SK-N-SH (cell line): ENCODE results near the gene C6orf136. TPM values are rescaled to one million over a fixed set of nuclear protein-coding genes. Genes with fewer than 3 reads are reported as not detected.

ENCODE experiments used
- CTCF ChIA-PET: fragments of 300-600, 350-600 bp; formaldehyde crosslinking; extraction: SDS; loops from one replicate; lab custom pipeline; 2021; lab: Yijun Ruan, JAX
- POLR2A ChIA-PET: fragments of 350-600 bp; sonication (Branson Sonifier 250); formaldehyde crosslinking; extraction: SDS; loops from one replicate; lab custom pipeline; 2020; ENCODE audit warnings: antibody characterized with exemption, inconsistent platforms; lab: Yijun Ruan, JAX
- DNase-seq: peaks from one replicate; pipeline ENCODE4 v3.0.0; 2012
- H2AFZ ChIP-seq: fragments of 200-600 bp; sonication (generic); 2 replicates; pipeline ENCODE4 v1.8.1; 2016; ENCODE audit warnings: antibody characterized with exemption, mild to moderate bottlenecking, low read depth
- H3F3A ChIP-seq: fragments of 200-600 bp; sonication (generic); replicated peaks from 2 replicates; pipeline ENCODE3; 2016; ENCODE audit warnings: antibody characterized with exemption, mild to moderate bottlenecking; ENCODE audit not compliant: insufficient read depth
- H3K27ac ChIP-seq, 2 experiments: fragments of 200-500 bp in 1 of 2; fragments of 200-600 bp in 1 of 2; sonication (Bioruptor generic) in 1 of 2; sonication (generic), shearing (Covaris generic) in 1 of 2; 2 replicates each; pipeline versions ENCODE4 v1.5.1 to v1.6.1; 2014 to 2016; ENCODE audit warnings: low read depth in 2 of 2, inconsistent platforms in 1 of 2, low read length in 1 of 2, mild to moderate bottlenecking in 1 of 2, mixed read lengths in 1 of 2
- H3K27me3 ChIP-seq: fragments of 200-600 bp; sonication (generic), shearing (Covaris generic); 2 replicates; pipeline ENCODE4 v1.6.1; 2016; ENCODE audit warnings: mixed run types; ENCODE audit not compliant: insufficient read depth
- H3K36me3 ChIP-seq, 2 experiments: fragments of 200-500 bp in 1 of 2; fragments of 200-600 bp in 1 of 2; sonication (Bioruptor generic) in 1 of 2; sonication (generic) in 1 of 2; replicated peaks in 1 of 2; 2 replicates each; pipeline versions ENCODE3 to v1.5.1; 2014 to 2016; ENCODE audit warnings: low read length in 1 of 2, mild to moderate bottlenecking in 1 of 2; ENCODE audit not compliant: insufficient read depth in 2 of 2, control insufficient read depth in 1 of 2
- H3K4me1 ChIP-seq, 2 experiments: fragments of 200-500 bp in 1 of 2; fragments of 200-600 bp in 1 of 2; sonication (Bioruptor generic) in 1 of 2; sonication (generic), shearing (Covaris generic) in 1 of 2; 2 replicates each; pipeline versions ENCODE4 v1.5.1 to v1.6.1; 2014 to 2016; ENCODE audit warnings: low read depth in 1 of 2, low read length in 1 of 2, mixed run types in 1 of 2; ENCODE audit not compliant: insufficient read depth in 2 of 2, control insufficient read depth in 1 of 2
- H3K4me2 ChIP-seq: fragments of 200-600 bp; sonication (generic), shearing (Covaris generic); 2 replicates; pipeline ENCODE4 v1.6.1; 2017; ENCODE audit warnings: mixed run types
- H3K4me3 ChIP-seq, 2 experiments: fragments of 200-500 bp in 1 of 2; fragments of 200-600 bp in 1 of 2; sonication (Bioruptor generic) in 1 of 2; sonication (generic), shearing (Covaris generic) in 1 of 2; 2 replicates each; pipeline versions ENCODE4 v1.5.1 to v1.8.1; 2014 to 2016; ENCODE audit warnings: low read depth in 2 of 2, inconsistent platforms in 1 of 2, low read length in 1 of 2, mild to moderate bottlenecking in 1 of 2, mixed read lengths in 1 of 2, moderate library complexity in 1 of 2
- H3K79me2 ChIP-seq: fragments of 200-600 bp; sonication (generic); 2 replicates; pipeline ENCODE4 v1.8.1; 2017; ENCODE audit warnings: mild to moderate bottlenecking; ENCODE audit not compliant: insufficient read depth
- H3K9ac ChIP-seq: fragments of 200-600 bp; sonication (generic); 2 replicates; pipeline ENCODE4 v1.6.1; 2017; ENCODE audit warnings: mixed run types
- H3K9me2 ChIP-seq: fragments of 200-600 bp; sonication (generic); 2 replicates; pipeline ENCODE4 v1.6.1; 2017; ENCODE audit warnings: mixed run types
- H3K9me3 ChIP-seq: fragments of 200-600 bp; sonication (generic); 2 replicates; pipeline ENCODE4 v1.6.1; 2017; ENCODE audit warnings: mixed run types, mild to moderate bottlenecking, moderate library complexity
- H4K20me1 ChIP-seq: fragments of 200-600 bp; sonication (generic); 2 replicates; pipeline ENCODE4 v1.6.1; 2017; ENCODE audit warnings: mild to moderate bottlenecking, mixed run types; ENCODE audit not compliant: insufficient read depth
- CHD2 ChIP-seq: fragments of 150-350 bp; IDR thresholded peaks from 2 replicates; pipeline ENCODE4 v1.6.1; 2018; ENCODE audit warnings: low read length; ENCODE audit not compliant: partially characterized antibody
- ELF1 ChIP-seq: IDR thresholded peaks from 2 replicates; pipeline ENCODE4 v1.4.0; 2012
- GABPA ChIP-seq: IDR thresholded peaks from 2 replicates; pipeline ENCODE4 v1.4.0; 2012; ENCODE audit warnings: low read depth, mild to moderate bottlenecking
- GATA2 ChIP-seq: sonication (generic); formaldehyde crosslinking; IDR thresholded peaks from 2 replicates; pipeline ENCODE4 v1.5.0; 2020; ENCODE audit warnings: mild to moderate bottlenecking, missing genetic modification reagents
- JUND ChIP-seq: IDR thresholded peaks from 2 replicates; pipeline ENCODE4 v1.4.0; 2012
- MXI1 ChIP-seq: IDR thresholded peaks from 2 replicates; pipeline ENCODE4 v1.6.1; 2012; ENCODE audit warnings: mild to moderate bottlenecking, low read depth, low read length, improper control_type of control experiment
- NFIC ChIP-seq: IDR thresholded peaks from 2 replicates; pipeline ENCODE4 v1.4.0; 2012; ENCODE audit warnings: borderline replicate concordance
- NRF1 ChIP-seq: IDR thresholded peaks from 2 replicates; pipeline ENCODE4 v1.6.1; 2012; ENCODE audit warnings: low read depth, mild to moderate bottlenecking, low read length
- RAD21 ChIP-seq: IDR thresholded peaks from 2 replicates; pipeline ENCODE4 v1.6.1; 2012; ENCODE audit warnings: mild to moderate bottlenecking, low read length
- RCOR1 ChIP-seq: fragments of 150-350 bp; IDR thresholded peaks from 2 replicates; pipeline ENCODE4 v1.6.1; 2017; ENCODE audit warnings: antibody characterized with exemption, low read length
- RXRA ChIP-seq: IDR thresholded peaks from 2 replicates; pipeline ENCODE4 v1.4.0; 2012; ENCODE audit warnings: low read depth, mild to moderate bottlenecking, borderline replicate concordance
- SIN3A ChIP-seq: IDR thresholded peaks from 2 replicates; pipeline ENCODE4 v1.6.1; 2012; ENCODE audit warnings: low read depth, mild to moderate bottlenecking, low read length, moderate library complexity, borderline replicate concordance
- TAF1 ChIP-seq: IDR thresholded peaks from 2 replicates; pipeline ENCODE4 v1.6.1; 2012; ENCODE audit warnings: low read depth, mild to moderate bottlenecking, low read length, moderate library complexity, borderline replicate concordance
- TCF12 ChIP-seq: IDR thresholded peaks from 2 replicates; pipeline ENCODE4 v1.4.0; 2012
- USF1 ChIP-seq: IDR thresholded peaks from 2 replicates; pipeline ENCODE4 v1.4.0; 2012; ENCODE audit warnings: low read depth, borderline replicate concordance
- USF2 ChIP-seq: fragments of 150-350 bp; IDR thresholded peaks from 2 replicates; pipeline ENCODE4 v1.6.1; 2017; ENCODE audit warnings: antibody characterized with exemption, low read length, low read depth, borderline replicate concordance
- WGBS: methylation state at CpG from one replicate; pipeline ENCODE4 v1.1.6; 2017; ENCODE audit warnings: low lambda C conversion rate; 5-methylcytosine and 5-hydroxymethylcytosine counted together
- polyA plus RNA-seq, 3 experiments: library from polyadenylated mRNA; depleted of rRNA; stranded (reverse); fragments of >200 nt; gene quantifications; 2 replicates each; pipeline ENCODE4 v1.2.3, GENCODE V29; 2012
- TF ChIP-seq, protein P1 (sequence below): IDR thresholded peaks from 2 replicates; pipeline ENCODE4 v1.6.1; 2012; ENCODE audit warnings: mild to moderate bottlenecking, low read depth, low read length, moderate library complexity
- TF ChIP-seq, protein P2 (sequence below): fragments of 200-600 bp; sonication (generic); IDR thresholded peaks from 2 replicates; pipeline ENCODE4 v1.6.1; 2017; ENCODE audit warnings: antibody characterized with exemption, mild to moderate bottlenecking, moderate library complexity

The C6orf136 gene
- polyA plus RNA-seq, 1 of the 3 experiments (the other 2 are of a cell fraction), result 14.3 TPM

DNA sequence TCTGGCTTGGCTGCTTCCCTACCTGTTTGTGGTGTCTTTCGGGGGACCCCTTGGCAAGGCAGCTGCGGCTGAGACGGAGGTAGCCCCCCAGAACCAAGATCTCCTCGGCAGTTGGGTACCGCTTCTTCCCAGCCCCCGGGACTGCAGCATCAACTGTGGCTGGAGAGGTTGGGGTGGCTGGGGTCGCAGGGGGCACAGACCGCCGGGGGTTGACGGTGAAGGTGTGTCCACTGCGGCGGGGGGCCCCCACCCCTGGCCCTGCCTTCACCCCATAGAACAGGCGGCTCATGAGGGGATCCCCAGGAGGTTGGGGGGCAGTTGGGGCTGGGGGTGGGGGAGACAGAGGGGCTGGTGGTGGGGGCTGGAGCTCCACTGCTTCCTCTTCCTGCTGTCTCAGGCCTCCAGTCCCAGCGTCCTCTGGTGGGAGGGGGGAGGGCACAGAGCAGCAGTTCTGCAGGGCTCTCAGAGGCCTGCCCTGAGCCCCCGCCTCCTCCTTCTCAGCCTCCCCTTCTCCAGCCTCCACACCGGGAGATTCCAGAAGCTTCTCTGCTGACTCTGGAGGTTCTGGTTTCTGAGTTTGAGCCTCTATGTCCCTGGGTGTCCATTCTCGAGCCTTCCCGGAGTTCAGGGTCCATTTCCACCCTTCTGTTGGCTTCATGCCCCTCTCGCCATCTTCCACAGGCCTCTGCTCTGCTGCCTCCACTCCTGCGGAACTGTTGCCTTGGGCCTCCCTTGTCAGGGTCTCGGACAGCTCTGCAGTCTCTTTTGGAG, 37.6 kb downstream of the C6orf136 start:
- Histone ChIP-seq H3K79me2 (peaks cover 100% of the 10 kb centered on the region), H3K9me2 (no peaks in the 10 kb centered on the region), H3K9ac (peak overlapping the region; percentile 97), H3K9me3 (no peaks in the 10 kb centered on the region), H3K4me3 (peak overlapping the region; percentile 74 to 77), H4K20me1 (peaks cover 23% of the 10 kb centered on the region), H2AFZ (no peak overlapping the region), H3F3A (peaks cover 29% of the 10 kb centered on the region), H3K4me1 (peaks cover 26 to 70% of the 10 kb centered on the region in 2 experiments; a peak in 3 of 4 replicates), H3K4me2 (peak overlapping the region; percentile 98), H3K36me3 (peaks cover 4 to 25% of the 10 kb centered on the region in 2 experiments), H3K27me3 (no peaks in the 10 kb centered on the region), H3K27ac (peak overlapping the region; percentile 93 to 97)
- peak; percentile 45 for DNase-seq
- no peak for TF ChIP-seq GATA2 (CRISPR knock-in tag)
- TF ChIP-seq ELF1, result no peak
- TF ChIP-seq CHD2, result no peak
- no peak for TF ChIP-seq USF1
- TF ChIP-seq GABPA, result no peak
- TF ChIP-seq, protein P1, sequence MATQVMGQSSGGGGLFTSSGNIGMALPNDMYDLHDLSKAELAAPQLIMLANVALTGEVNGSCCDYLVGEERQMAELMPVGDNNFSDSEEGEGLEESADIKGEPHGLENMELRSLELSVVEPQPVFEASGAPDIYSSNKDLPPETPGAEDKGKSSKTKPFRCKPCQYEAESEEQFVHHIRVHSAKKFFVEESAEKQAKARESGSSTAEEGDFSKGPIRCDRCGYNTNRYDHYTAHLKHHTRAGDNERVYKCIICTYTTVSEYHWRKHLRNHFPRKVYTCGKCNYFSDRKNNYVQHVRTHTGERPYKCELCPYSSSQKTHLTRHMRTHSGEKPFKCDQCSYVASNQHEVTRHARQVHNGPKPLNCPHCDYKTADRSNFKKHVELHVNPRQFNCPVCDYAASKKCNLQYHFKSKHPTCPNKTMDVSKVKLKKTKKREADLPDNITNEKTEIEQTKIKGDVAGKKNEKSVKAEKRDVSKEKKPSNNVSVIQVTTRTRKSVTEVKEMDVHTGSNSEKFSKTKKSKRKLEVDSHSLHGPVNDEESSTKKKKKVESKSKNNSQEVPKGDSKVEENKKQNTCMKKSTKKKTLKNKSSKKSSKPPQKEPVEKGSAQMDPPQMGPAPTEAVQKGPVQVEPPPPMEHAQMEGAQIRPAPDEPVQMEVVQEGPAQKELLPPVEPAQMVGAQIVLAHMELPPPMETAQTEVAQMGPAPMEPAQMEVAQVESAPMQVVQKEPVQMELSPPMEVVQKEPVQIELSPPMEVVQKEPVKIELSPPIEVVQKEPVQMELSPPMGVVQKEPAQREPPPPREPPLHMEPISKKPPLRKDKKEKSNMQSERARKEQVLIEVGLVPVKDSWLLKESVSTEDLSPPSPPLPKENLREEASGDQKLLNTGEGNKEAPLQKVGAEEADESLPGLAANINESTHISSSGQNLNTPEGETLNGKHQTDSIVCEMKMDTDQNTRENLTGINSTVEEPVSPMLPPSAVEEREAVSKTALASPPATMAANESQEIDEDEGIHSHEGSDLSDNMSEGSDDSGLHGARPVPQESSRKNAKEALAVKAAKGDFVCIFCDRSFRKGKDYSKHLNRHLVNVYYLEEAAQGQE, result no peak
- no peak for TF ChIP-seq NFIC
- no peak for TF ChIP-seq TAF1
- no peak for TF ChIP-seq SIN3A
- no peak for TF ChIP-seq RAD21
- TF ChIP-seq TCF12, result no peak
- no peak for TF ChIP-seq NRF1
- TF ChIP-seq, protein P2, sequence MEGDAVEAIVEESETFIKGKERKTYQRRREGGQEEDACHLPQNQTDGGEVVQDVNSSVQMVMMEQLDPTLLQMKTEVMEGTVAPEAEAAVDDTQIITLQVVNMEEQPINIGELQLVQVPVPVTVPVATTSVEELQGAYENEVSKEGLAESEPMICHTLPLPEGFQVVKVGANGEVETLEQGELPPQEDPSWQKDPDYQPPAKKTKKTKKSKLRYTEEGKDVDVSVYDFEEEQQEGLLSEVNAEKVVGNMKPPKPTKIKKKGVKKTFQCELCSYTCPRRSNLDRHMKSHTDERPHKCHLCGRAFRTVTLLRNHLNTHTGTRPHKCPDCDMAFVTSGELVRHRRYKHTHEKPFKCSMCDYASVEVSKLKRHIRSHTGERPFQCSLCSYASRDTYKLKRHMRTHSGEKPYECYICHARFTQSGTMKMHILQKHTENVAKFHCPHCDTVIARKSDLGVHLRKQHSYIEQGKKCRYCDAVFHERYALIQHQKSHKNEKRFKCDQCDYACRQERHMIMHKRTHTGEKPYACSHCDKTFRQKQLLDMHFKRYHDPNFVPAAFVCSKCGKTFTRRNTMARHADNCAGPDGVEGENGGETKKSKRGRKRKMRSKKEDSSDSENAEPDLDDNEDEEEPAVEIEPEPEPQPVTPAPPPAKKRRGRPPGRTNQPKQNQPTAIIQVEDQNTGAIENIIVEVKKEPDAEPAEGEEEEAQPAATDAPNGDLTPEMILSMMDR, result no peak
- no peak for TF ChIP-seq RXRA
- no peak for TF ChIP-seq RCOR1
- TF ChIP-seq MXI1, result no peak
- TF ChIP-seq JUND, result no peak
- TF ChIP-seq USF2, result no peak
- WGBS, result 43% methylated on average over 16 of the region's 21 CpGs
- POLR2A ChIA-PET, result no interaction called here
- CTCF ChIA-PET, result interaction anchor here (1.7 to 29.8 kb wide), 2 partner anchors 13 to 38 kb away, joined by 8 to 838 read pairs; partner anchors contain the start of genes DHX16, FLOT1, MDC1 and TUBB
